Spleen (tissue), 11 donors: ENCODE measurements around the gene CCNI2. TPM values are rescaled to one million over a fixed set of nuclear protein-coding genes. Genes with fewer than 3 reads are reported as not detected.

ENCODE experiments used
- DNase-seq: peaks from one replicate; pipeline ENCODE4 v3.0.0-alpha.2; 2020
- H3K27ac ChIP-seq, 8 donors: fragments of 200-600 bp; sonication (generic) in 7 of 8; 1 replicate in 4 of 8; 2 replicates in 4 of 8; pipeline versions ENCODE4 v1.5.0 to v1.8.0; 2016 to 2021; ENCODE audit warnings: inconsistent platforms in 4 of 8, mild to moderate bottlenecking in 4 of 8, moderate library complexity in 1 of 8
- H3K27me3 ChIP-seq, 7 donors: fragments of 200-600 bp; sonication (generic) in 6 of 7; replicated peaks in 1 of 7; 1 replicate in 4 of 7; 2 replicates in 3 of 7; pipeline versions ENCODE4 v1.5.0 to v1.8.0; 2016 to 2021; ENCODE audit warnings: inconsistent platforms in 3 of 7, mild to moderate bottlenecking in 1 of 7
- H3K36me3 ChIP-seq, 6 donors: fragments of 200-600 bp; sonication (generic) in 5 of 6; 1 replicate in 4 of 6; 2 replicates in 2 of 6; pipeline versions ENCODE4 v1.5.0 to v1.8.0; 2016 to 2021; ENCODE audit warnings: inconsistent platforms in 2 of 6
- H3K4me1 ChIP-seq, 6 donors: fragments of 200-600 bp; sonication (generic) in 5 of 6; 1 replicate in 3 of 6; 2 replicates in 3 of 6; pipeline versions ENCODE4 v1.5.0 to v1.8.0; 2016 to 2021; ENCODE audit warnings: inconsistent platforms in 3 of 6
- H3K4me3 ChIP-seq, 8 donors: fragments of 200-600 bp; sonication (generic) in 7 of 8; 1 replicate in 4 of 8; 2 replicates in 4 of 8; pipeline versions ENCODE4 v1.5.0 to v1.8.0; 2016 to 2021; ENCODE audit warnings: inconsistent platforms in 4 of 8, mild to moderate bottlenecking in 4 of 8, moderate library complexity in 2 of 8
- H3K9me3 ChIP-seq, 8 donors: fragments of 200-600 bp; sonication (generic) in 7 of 8; 1 replicate in 4 of 8; 2 replicates in 4 of 8; pipeline versions ENCODE4 v1.5.0 to v1.8.0; 2016 to 2021; ENCODE audit warnings: inconsistent platforms in 4 of 8
- CTCF ChIP-seq, 11 experiments: fragments of 200-600 bp in 7 of 11; fragments of 450-650 bp in 4 of 11; sonication (generic) in 4 of 11; IDR thresholded peaks in 8 of 11; conservative IDR thresholded peaks in 3 of 11; 1 replicate in 7 of 11; 2 replicates in 4 of 11; pipeline versions ENCODE4 v1.4.0 to v1.8.0; 2016 to 2021; ENCODE audit warnings: antibody characterized with exemption in 11 of 11, inconsistent platforms in 4 of 11, mild to moderate bottlenecking in 1 of 11
- POLR2A ChIP-seq, 3 donors: fragments of 450-650 bp; IDR thresholded peaks; one replicate each; pipeline ENCODE4 v1.5.1; 2017; ENCODE audit warnings: antibody characterized with exemption in 3 of 3, mild to moderate bottlenecking in 1 of 3
- POLR2AphosphoS5 ChIP-seq, 3 donors: sonication (generic); formaldehyde crosslinking; IDR thresholded peaks; one replicate each; pipeline ENCODE4 v1.5.1; 2017; ENCODE audit warnings: antibody characterized with exemption in 3 of 3
- WGBS, 5 donors: extraction: QIAGEN DNeasy Blood & Tissue Kit in 3 of 5; methylation state at CpG; one replicate each; pipeline versions ENCODE4 v1.1.5 to v1.1.7; 2013 to 2018; 5-methylcytosine and 5-hydroxymethylcytosine counted together
- intact Hi-C: fragments of 100-400 bp; cut with DNase I; formaldehyde crosslinking; loops from one replicate; pipeline ENCODE4 v1.15.0; 2023; ENCODE audit warnings: low total_unique reads
- polyA plus RNA-seq, 3 donors: library from polyadenylated mRNA; stranded (reverse); fragments of 200-250 nt; gene quantifications; one replicate each; pipeline ENCODE4 v1.2.1, GENCODE V29; 2013
- total RNA-seq, 7 donors: library from RNA; depleted of rRNA in 3 of 7; stranded (reverse); fragments of >200 nt in 3 of 7; fragmentation: NEBNext Ultra II Directional in 4 of 7; extraction: Animal tissue kit (Norgen Biotek cat#: 25700) in 4 of 7; gene quantifications; one replicate each; pipeline versions ENCODE4 v1.1.0 to v1.2.1, GENCODE V29; 2016 to 2021
- donor health status: healthy with polysubstance abuse.
- donor health status: DM: no; HTN: no; CAD: no; lungs with moderate emphysema.
- donor health status: DM: no; HTN: no; CAD: no.
- donor health status: Bipolar disorder and iron deficiency.
- donor health status: healthy.
- donor health status: DM: no; HTN: no; CAD: no.
- donor health status: DM: yes; HTN: yes; CAD: no.

The CCNI2 gene
- total and polyA plus RNA-seq, 10 donors = 0.19 to 5.2 (median 0.98) TPM

- Histone ChIP-seq H3K4me3 (no peak overlapping the region), H3K27ac (no peak overlapping the region), H3K9me3 (no peaks in the 10 kb centered on the region), H3K36me3 (peaks cover 0 to 69% (median 21%) of the 10 kb centered on the region in 6 donors), H3K27me3 (no peaks in the 10 kb centered on the region), H3K4me1 (peaks cover 0 to 11% (median 0%) of the 10 kb centered on the region in 6 donors)
- 91 to 95% (median 93%) methylated on average over 14 to 17 of the region's 17 CpGs for WGBS, 5 donors
- intact Hi-C loops = no loop called here
- DNase-seq = no peak
- no peak for TF ChIP-seq CTCF (IDR thresholded peaks at IDR 0.05 in 8 of 11, conservative IDR thresholded peaks at IDR 0.05 in 3 of 11)
- no peak for TF ChIP-seq POLR2A (IDR thresholded peaks at IDR 0.05)
- TF ChIP-seq POLR2AphosphoS5 (IDR thresholded peaks at IDR 0.05) = no peak
Measured at GRCh38 chr5:132763181-132764036, 16.2 kb downstream of the CCNI2 start.

- WGBS, 5 donors = 91 to 98% (median 95%) methylated on average over 9 to 10 of the region's 10 CpGs
- Histone ChIP-seq H3K4me1 (peaks cover 0 to 14% (median 0%) of the 10 kb centered on the region in 6 donors), H3K27me3 (no peaks in the 10 kb centered on the region), H3K4me3 (no peak overlapping the region), H3K9me3 (no peaks in the 10 kb centered on the region), H3K36me3 (peaks cover 0 to 63% (median 21%) of the 10 kb centered on the region in 6 donors), H3K27ac (no peak overlapping the region)
- DNase-seq = no peak
- TF ChIP-seq CTCF (IDR thresholded peaks at IDR 0.05 in 8 of 11, conservative IDR thresholded peaks at IDR 0.05 in 3 of 11) (no peak), POLR2AphosphoS5 (IDR thresholded peaks at IDR 0.05) (no peak), POLR2A (IDR thresholded peaks at IDR 0.05) (no peak)
- intact Hi-C loops = no loop called here
Measured at GRCh38 chr5:132764051-132764450, 16.8 kb downstream of the CCNI2 start.

- no peak for DNase-seq
Measured at GRCh38 chr5:132764671-132765238, 17.5 kb downstream of the CCNI2 start.

More at GRCh38 chr5:132764671-132765238, 17.5 kb downstream of the CCNI2 start:
- WGBS, 5 donors = 87 to 99% (median 94%) methylated on average over 7 of the region's 7 CpGs
- TF ChIP-seq POLR2AphosphoS5 (IDR thresholded peaks at IDR 0.05) (no peak), CTCF (IDR thresholded peaks at IDR 0.05 in 8 of 11, conservative IDR thresholded peaks at IDR 0.05 in 3 of 11) (no peak), POLR2A (IDR thresholded peaks at IDR 0.05) (no peak)
- H3K4me1 ChIP-seq = peaks cover 0 to 14% (median 0%) of the 10 kb centered on the region in 6 donors
- H3K27ac ChIP-seq = no peak overlapping the region
- intact Hi-C loops = no loop called here
- H3K36me3 ChIP-seq = peaks cover 0 to 56% (median 21%) of the 10 kb centered on the region in 6 donors
- H3K4me3 ChIP-seq = no peak overlapping the region
- H3K9me3 ChIP-seq = no peaks in the 10 kb centered on the region
- H3K27me3 ChIP-seq = no peaks in the 10 kb centered on the region
